ENCODE measurements around the gene CDKAL1. TPM values are rescaled to one million over a fixed set of nuclear protein-coding genes. Genes with fewer than 3 reads are reported as not detected.

The CDKAL1 gene
- total RNA-seq, 3 donors from 2014 or later, result 13.0 to 27.2 (median 18.0) TPM

DNA sequence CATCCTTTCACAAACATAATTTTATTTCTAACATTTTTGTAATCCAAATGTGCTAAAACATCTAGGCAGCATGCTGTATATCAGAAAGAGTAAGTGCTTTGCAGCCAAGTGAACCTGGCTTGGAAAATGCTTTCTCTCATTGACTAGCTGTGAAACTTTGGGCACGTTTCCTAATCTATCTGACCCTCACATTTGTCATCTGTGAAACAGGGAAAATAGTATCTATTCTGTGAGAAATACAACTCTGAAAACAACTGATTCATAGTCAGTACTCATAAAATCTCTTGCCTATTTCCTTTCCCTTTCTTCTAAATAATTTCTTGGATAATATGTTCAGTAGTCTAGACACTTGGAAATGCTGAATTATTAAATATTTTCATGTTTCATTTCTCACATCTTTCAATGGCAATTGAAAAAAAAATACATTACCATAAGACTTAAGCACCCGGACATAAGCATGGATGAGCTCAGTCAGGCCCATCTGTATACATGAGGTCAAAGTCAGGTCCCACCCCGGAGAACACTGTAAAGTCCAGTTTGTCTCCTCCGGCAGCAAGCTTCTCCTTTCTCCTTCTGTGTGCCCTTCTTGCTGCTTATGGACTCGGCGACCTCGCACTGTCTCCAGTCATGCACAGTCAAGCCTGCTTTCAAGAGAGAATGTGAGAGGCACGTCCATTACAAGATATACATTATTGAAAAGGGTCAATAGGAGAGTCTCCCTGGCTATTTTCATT, 604.2 kb downstream of the CDKAL1 start:
- H3K36me3 ChIP-seq, result no peaks in the 10 kb centered on the region
- H3K27ac ChIP-seq, result no peak overlapping the region
- TF ChIP-seq, protein P1, sequence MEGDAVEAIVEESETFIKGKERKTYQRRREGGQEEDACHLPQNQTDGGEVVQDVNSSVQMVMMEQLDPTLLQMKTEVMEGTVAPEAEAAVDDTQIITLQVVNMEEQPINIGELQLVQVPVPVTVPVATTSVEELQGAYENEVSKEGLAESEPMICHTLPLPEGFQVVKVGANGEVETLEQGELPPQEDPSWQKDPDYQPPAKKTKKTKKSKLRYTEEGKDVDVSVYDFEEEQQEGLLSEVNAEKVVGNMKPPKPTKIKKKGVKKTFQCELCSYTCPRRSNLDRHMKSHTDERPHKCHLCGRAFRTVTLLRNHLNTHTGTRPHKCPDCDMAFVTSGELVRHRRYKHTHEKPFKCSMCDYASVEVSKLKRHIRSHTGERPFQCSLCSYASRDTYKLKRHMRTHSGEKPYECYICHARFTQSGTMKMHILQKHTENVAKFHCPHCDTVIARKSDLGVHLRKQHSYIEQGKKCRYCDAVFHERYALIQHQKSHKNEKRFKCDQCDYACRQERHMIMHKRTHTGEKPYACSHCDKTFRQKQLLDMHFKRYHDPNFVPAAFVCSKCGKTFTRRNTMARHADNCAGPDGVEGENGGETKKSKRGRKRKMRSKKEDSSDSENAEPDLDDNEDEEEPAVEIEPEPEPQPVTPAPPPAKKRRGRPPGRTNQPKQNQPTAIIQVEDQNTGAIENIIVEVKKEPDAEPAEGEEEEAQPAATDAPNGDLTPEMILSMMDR (IDR thresholded peaks at IDR 0.05), result no peak
- TF ChIP-seq POLR2A (IDR thresholded peaks at IDR 0.05), result no peak
- no peak for TF ChIP-seq POLR2AphosphoS5 (IDR thresholded peaks at IDR 0.05)
- no peaks in the 10 kb centered on the region for H3K9me3 ChIP-seq
- no peak for DNase-seq (ENCODE audit: low spot score in 2 of 2)
- no peaks in the 10 kb centered on the region for H3K27me3 ChIP-seq
- H3K4me1 ChIP-seq, result no peaks in the 10 kb centered on the region
- H3K4me3 ChIP-seq, result no peak overlapping the region
- intact Hi-C loops (cut with DNase I; ENCODE audit: low total_unique reads), result no loop called here

DNA sequence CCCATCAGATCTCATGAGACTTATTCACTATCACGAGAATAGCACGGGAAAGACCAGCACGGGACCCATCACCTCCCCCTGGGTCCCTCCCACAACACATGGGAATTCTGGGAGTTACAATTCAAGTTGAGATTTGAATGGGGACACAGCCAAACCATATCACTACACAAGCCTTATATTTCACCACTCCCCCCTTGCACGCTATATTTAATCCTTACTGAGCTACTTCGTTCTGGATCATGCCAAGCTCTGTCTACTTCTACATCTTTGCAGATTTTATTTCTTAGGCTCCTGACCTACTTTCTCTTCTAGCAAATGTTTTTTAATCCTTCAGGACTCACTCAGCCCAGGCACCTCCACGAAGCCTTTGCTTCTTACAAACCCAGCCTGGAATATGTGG, 606.7 kb downstream of the CDKAL1 start:
- TF ChIP-seq, protein P1 (IDR thresholded peaks at IDR 0.05), result no peak
- Histone ChIP-seq H3K9me3 (no peaks in the 10 kb centered on the region), H3K36me3 (no peaks in the 10 kb centered on the region), H3K4me3 (no peak overlapping the region), H3K27ac (no peak overlapping the region), H3K4me1 (no peaks in the 10 kb centered on the region), H3K27me3 (no peaks in the 10 kb centered on the region)
- no peak for DNase-seq (ENCODE audit: low spot score in 2 of 2)
- intact Hi-C loops (cut with DNase I; ENCODE audit: low total_unique reads), result no loop called here

DNA sequence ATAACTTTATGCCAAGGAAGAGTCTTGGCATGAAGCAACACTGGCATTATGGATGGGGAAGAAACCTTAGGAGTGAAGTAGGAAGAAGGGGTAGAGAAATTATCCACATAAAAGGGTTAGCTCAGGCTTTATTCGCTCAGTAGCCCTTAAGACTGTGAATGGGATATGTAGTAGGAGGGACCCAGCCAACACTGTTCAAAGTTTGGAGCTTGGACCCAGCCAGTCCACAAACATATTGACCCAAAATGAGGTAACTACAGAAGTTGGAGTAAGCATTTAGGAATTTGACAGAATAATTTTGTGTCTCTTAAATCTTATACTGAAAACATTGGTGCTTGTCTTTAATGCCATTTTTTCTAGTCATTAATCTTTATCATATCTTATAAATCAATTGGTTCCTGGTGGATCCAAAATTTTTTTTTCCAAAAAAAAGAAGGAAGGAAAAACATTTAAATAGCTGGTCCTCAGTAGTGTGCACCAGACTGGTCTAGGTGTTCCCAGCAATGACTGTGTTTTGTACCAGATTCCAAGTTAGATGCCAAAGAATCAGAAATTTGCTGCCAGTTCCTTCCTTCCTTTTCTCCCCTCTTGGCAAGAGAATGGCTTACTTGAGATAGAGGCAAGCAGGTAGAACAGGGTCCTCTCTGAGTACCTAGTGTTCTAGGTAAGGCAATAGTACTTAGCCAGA, 607.5 kb downstream of the CDKAL1 start:
- H3K36me3 ChIP-seq, result no peaks in the 10 kb centered on the region
- TF ChIP-seq, protein P1 (IDR thresholded peaks at IDR 0.05), result no peak
- TF ChIP-seq POLR2A (IDR thresholded peaks at IDR 0.05) (no peak), POLR2AphosphoS5 (IDR thresholded peaks at IDR 0.05) (no peak)
- H3K9me3 ChIP-seq, result no peaks in the 10 kb centered on the region
- no peak for DNase-seq (ENCODE audit: low spot score in 2 of 2)
- intact Hi-C loops (cut with DNase I; ENCODE audit: low total_unique reads), result no loop called here
- H3K4me3 ChIP-seq, result no peak overlapping the region
- H3K27me3 ChIP-seq, result no peaks in the 10 kb centered on the region
- no peaks in the 10 kb centered on the region for H3K4me1 ChIP-seq
- H3K27ac ChIP-seq, result no peak overlapping the region

DNA sequence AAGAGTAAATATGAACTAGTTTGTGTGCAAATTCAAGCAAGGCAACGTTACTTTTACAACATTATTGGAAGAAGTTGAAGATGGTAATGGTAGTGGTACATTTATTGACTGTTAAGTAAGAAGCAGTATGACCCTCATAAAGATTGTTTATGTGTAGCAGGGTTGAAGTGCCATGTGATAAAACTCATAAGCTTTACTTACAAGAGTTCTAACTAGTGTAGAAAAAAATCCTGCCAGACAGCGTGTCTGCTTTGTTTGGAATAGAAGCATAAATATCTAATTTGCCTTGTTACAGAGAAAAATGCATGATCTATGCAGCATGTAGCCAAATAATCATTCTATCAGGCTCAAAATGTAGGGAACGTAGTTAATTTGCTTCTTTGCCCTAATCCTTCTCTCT, 608.5 kb downstream of the CDKAL1 start:
- H3K27ac ChIP-seq, result no peak overlapping the region
- no peaks in the 10 kb centered on the region for H3K27me3 ChIP-seq
- TF ChIP-seq POLR2AphosphoS5 (IDR thresholded peaks at IDR 0.05) (no peak), POLR2A (IDR thresholded peaks at IDR 0.05) (no peak)
- TF ChIP-seq, protein P1 (IDR thresholded peaks at IDR 0.05), result no peak
- intact Hi-C loops (cut with DNase I; ENCODE audit: low total_unique reads), result no loop called here
- no peaks in the 10 kb centered on the region for H3K9me3 ChIP-seq
- DNase-seq (ENCODE audit: low spot score in 2 of 2), result no peak
- no peak overlapping the region for H3K4me3 ChIP-seq
- H3K36me3 ChIP-seq, result no peaks in the 10 kb centered on the region
- H3K4me1 ChIP-seq, result no peaks in the 10 kb centered on the region

DNA sequence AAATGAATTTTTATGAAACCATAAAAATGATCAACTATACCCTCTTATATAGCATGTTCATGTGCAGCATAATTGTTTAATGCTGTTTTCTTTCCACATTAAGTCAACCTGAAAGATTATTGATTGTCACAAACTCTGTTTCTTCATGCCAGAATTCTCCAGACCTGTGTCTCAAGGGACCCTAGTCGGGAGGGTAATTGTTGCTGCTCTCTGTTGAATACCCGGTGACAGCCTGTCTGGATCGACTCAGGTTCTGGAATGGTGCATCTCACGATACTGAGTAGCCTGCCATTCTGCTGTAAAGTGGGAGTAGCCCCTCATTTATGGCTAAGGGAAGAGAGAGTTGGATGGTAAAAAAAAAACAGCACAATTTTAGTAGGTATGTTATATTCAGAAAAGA, 609.4 kb downstream of the CDKAL1 start:
- no peaks in the 10 kb centered on the region for H3K9me3 ChIP-seq
- DNase-seq (ENCODE audit: low spot score in 2 of 2), result no peak
- no peaks in the 10 kb centered on the region for H3K4me1 ChIP-seq
- TF ChIP-seq, protein P1 (IDR thresholded peaks at IDR 0.05), result no peak
- TF ChIP-seq POLR2AphosphoS5 (IDR thresholded peaks at IDR 0.05) (no peak), POLR2A (IDR thresholded peaks at IDR 0.05) (no peak)
- no peak overlapping the region for H3K4me3 ChIP-seq
- H3K27ac ChIP-seq, result no peak overlapping the region
- H3K27me3 ChIP-seq, result no peaks in the 10 kb centered on the region
- intact Hi-C loops (cut with DNase I; ENCODE audit: low total_unique reads), result no loop called here
- no peaks in the 10 kb centered on the region for H3K36me3 ChIP-seq
